DOHH2 (cell line): ENCODE results near the gene OR10A5.

Source experiments
- H3F3A ChIP-seq: fragments of 200-600 bp; sonication (generic), shearing (Covaris generic); 2 replicates; pipeline ENCODE4 v1.6.0; 2016; ENCODE audit warnings: antibody characterized with exemption, mild to moderate bottlenecking; ENCODE audit not compliant: control insufficient read depth, insufficient read depth
- H3K27ac ChIP-seq: fragments of 200-600 bp; sonication (generic); 2 replicates; pipeline ENCODE4 v1.5.1; 2014; ENCODE audit warnings: low read depth, mild to moderate bottlenecking, low read length, moderate library complexity
- H3K27me3 ChIP-seq: fragments of 200-600 bp; sonication (generic); 2 replicates; pipeline ENCODE4 v1.6.1; 2014; ENCODE audit warnings: mild to moderate bottlenecking, low read length, mixed read lengths; ENCODE audit not compliant: control insufficient read depth
- H3K36me3 ChIP-seq: fragments of 200-600 bp; sonication (generic); 2 replicates; pipeline ENCODE4 v1.6.1; 2014; ENCODE audit warnings: mild to moderate bottlenecking, low read length, moderate library complexity, mixed read lengths; ENCODE audit not compliant: control insufficient read depth
- H3K4me1 ChIP-seq: fragments of 200-600 bp; sonication (generic); 2 replicates; pipeline ENCODE4 v1.6.1; 2014; ENCODE audit warnings: mild to moderate bottlenecking, low read length, mixed read lengths; ENCODE audit not compliant: control insufficient read depth
- H3K4me2 ChIP-seq: fragments of 200-600 bp; sonication (generic); 2 replicates; pipeline ENCODE4 v1.6.0; 2014; ENCODE audit warnings: mild to moderate bottlenecking, low read length, moderate library complexity
- H3K4me3 ChIP-seq: fragments of 200-600 bp; sonication (generic); 2 replicates; pipeline ENCODE4 v1.5.1; 2014; ENCODE audit warnings: mild to moderate bottlenecking, low read length, mixed read lengths
- H3K79me2 ChIP-seq: fragments of 200-600 bp; sonication (generic); 2 replicates; pipeline ENCODE4 v1.6.1; 2014; ENCODE audit warnings: mild to moderate bottlenecking, low read length, mixed read lengths; ENCODE audit not compliant: control insufficient read depth
- H3K9me2 ChIP-seq: fragments of 200-600 bp; sonication (generic); replicated peaks from 2 replicates; pipeline ENCODE4 v1.6.1; 2014; ENCODE audit warnings: mild to moderate bottlenecking, low read length, mixed read lengths; ENCODE audit not compliant: control insufficient read depth
- H3K9me3 ChIP-seq: fragments of 200-600 bp; sonication (generic); 2 replicates; pipeline ENCODE4 v1.6.1; 2014; ENCODE audit warnings: antibody characterized with exemption, low read length, mixed read lengths; ENCODE audit not compliant: control insufficient read depth, insufficient read depth
- H4K20me1 ChIP-seq: fragments of 200-600 bp; sonication (generic); 2 replicates; pipeline ENCODE4 v1.6.0; 2014; ENCODE audit warnings: low read depth, mild to moderate bottlenecking, antibody characterized with exemption, low read length, moderate library complexity; ENCODE audit not compliant: control insufficient read depth, insufficient read depth
- EZH2phosphoT487 ChIP-seq: fragments of 200-600 bp; sonication (generic); IDR thresholded peaks from 2 replicates; pipeline ENCODE4 v1.6.1; 2017; ENCODE audit warnings: borderline replicate concordance, mild to moderate bottlenecking, antibody characterized with exemption, low read length, moderate library complexity, mixed read lengths
- TF ChIP-seq, protein P1 (sequence below): fragments of 200-600 bp; sonication (generic); IDR thresholded peaks from one replicate; pipeline ENCODE4 v1.5.1; 2014; ENCODE audit warnings: antibody characterized with exemption, mild to moderate bottlenecking, low read depth, low read length; ENCODE audit not compliant: poor library complexity, severe bottlenecking

The OR10A5 gene

DNA sequence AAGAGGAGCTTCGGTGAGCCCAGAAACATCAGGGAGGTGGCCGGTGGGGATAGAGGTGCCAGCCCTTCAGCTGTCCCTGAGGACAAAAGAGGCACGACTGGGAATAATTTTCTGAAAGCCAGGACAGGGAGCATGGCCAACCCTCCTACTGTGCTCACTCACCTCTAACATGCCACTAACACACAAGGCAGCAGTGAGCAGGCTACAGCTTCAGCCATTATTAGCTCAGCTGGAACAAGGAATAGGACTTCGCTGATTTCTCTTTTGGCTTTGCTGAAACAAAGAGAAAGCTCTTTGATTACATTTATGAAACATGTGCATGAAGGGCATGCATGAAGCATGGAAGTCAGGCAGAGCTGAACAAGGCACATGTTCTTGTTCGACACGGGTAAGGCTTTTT, 12.1 kb upstream of the OR10A5 start:
- Histone ChIP-seq H3K4me3 (no peak overlapping the region), H3K36me3 (no peaks in the 10 kb centered on the region), H4K20me1 (no peaks in the 10 kb centered on the region), H3K4me2 (no peak overlapping the region), H3K9me2 (no peaks in the 10 kb centered on the region), H3K27me3 (no peaks in the 10 kb centered on the region), H3F3A (no peaks in the 10 kb centered on the region), H3K27ac (no peak overlapping the region), H3K79me2 (no peaks in the 10 kb centered on the region), H3K4me1 (peaks cover 15% of the 10 kb centered on the region), H3K9me3 (no peaks in the 10 kb centered on the region)
- TF ChIP-seq EZH2phosphoT487: no peak
- TF ChIP-seq, protein P1, sequence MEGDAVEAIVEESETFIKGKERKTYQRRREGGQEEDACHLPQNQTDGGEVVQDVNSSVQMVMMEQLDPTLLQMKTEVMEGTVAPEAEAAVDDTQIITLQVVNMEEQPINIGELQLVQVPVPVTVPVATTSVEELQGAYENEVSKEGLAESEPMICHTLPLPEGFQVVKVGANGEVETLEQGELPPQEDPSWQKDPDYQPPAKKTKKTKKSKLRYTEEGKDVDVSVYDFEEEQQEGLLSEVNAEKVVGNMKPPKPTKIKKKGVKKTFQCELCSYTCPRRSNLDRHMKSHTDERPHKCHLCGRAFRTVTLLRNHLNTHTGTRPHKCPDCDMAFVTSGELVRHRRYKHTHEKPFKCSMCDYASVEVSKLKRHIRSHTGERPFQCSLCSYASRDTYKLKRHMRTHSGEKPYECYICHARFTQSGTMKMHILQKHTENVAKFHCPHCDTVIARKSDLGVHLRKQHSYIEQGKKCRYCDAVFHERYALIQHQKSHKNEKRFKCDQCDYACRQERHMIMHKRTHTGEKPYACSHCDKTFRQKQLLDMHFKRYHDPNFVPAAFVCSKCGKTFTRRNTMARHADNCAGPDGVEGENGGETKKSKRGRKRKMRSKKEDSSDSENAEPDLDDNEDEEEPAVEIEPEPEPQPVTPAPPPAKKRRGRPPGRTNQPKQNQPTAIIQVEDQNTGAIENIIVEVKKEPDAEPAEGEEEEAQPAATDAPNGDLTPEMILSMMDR: no peak

DNA sequence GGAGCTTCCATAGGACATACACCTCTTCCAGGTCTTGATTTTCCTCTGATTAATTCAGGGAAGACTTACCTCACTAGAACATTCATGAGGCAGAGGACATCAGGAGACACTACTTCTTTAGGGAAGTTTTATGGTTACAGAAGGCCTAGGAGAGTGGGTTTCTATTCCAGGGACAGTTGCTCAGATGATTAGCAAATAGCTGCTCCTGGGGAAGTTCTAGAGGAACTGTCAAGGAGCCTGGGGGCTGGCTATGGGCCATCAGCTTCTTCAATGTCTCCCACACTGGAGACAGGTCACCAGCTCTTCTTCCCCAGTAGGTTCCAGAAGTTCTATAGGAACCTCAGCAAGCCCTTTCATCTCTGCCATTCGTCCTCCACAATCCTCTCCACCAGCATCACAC, 11.5 kb upstream of the OR10A5 start:
- TF ChIP-seq, protein P1: no peak
- TF ChIP-seq EZH2phosphoT487: no peak
- H3K79me2 ChIP-seq: no peaks in the 10 kb centered on the region
- H3K4me3 ChIP-seq: no peak overlapping the region
- H3K27ac ChIP-seq: no peak overlapping the region
- no peak overlapping the region for H3K4me2 ChIP-seq
- peaks cover 15% of the 10 kb centered on the region for H3K4me1 ChIP-seq
- no peaks in the 10 kb centered on the region for H3K36me3 ChIP-seq
- no peaks in the 10 kb centered on the region for H3K9me3 ChIP-seq
- H3K27me3 ChIP-seq: no peaks in the 10 kb centered on the region
- H3F3A ChIP-seq: no peaks in the 10 kb centered on the region
- H4K20me1 ChIP-seq: no peaks in the 10 kb centered on the region
- no peaks in the 10 kb centered on the region for H3K9me2 ChIP-seq

DNA sequence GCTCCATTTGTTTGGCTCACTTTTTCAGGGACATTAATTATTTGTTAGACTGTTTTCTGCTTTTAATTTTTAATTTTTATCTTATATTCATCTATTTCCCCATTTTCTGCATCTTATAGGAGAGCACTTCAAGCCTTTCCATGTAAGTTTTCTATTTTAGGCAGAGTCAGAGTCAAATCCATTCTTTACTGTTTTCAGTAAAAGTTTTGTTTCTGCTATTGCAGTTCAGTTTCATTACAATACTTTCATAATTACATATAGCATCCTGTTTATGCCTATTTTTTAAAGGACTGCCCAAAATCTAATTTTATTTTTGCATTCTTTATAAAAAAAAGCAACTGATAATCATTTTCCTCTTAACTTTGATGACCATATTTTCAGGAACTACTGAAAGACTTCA, 3.8 kb upstream of the OR10A5 start:
- H3K4me3 ChIP-seq: no peak overlapping the region
- H3K27ac ChIP-seq: no peak overlapping the region
- no peaks in the 10 kb centered on the region for H3F3A ChIP-seq
- no peak for TF ChIP-seq EZH2phosphoT487
- TF ChIP-seq, protein P1: no peak
- no peaks in the 10 kb centered on the region for H3K9me3 ChIP-seq
- no peaks in the 10 kb centered on the region for H3K27me3 ChIP-seq
- no peaks in the 10 kb centered on the region for H3K36me3 ChIP-seq
- H4K20me1 ChIP-seq: no peaks in the 10 kb centered on the region
- H3K4me1 ChIP-seq: no peaks in the 10 kb centered on the region
- H3K9me2 ChIP-seq: no peaks in the 10 kb centered on the region
- H3K79me2 ChIP-seq: no peaks in the 10 kb centered on the region
- no peak overlapping the region for H3K4me2 ChIP-seq

DNA sequence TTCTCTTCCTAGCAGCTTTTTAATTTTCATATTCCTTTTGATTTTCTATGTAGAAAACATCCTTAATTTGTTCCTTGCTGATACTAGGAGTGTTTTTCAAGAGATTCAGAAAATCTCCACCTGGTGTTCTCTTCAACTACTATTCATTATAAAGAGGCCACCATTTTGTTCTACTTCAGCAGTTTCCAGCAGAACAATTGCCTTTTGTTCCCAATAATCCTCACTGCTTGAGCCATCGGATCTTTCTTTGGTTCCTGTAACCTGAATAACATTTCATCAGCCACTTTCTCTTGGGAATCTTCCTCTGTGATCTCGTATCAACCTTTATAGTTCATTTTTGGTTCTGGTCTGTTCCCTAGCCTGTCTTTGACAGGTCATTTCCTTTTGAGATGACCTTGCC, 1.8 kb upstream of the OR10A5 start:
- H3K9me3 ChIP-seq: no peaks in the 10 kb centered on the region
- no peaks in the 10 kb centered on the region for H3F3A ChIP-seq
- H3K4me2 ChIP-seq: no peak overlapping the region
- H4K20me1 ChIP-seq: no peaks in the 10 kb centered on the region
- H3K4me1 ChIP-seq: no peaks in the 10 kb centered on the region
- H3K79me2 ChIP-seq: no peaks in the 10 kb centered on the region
- TF ChIP-seq, protein P1: no peak
- no peak for TF ChIP-seq EZH2phosphoT487
- H3K27me3 ChIP-seq: no peaks in the 10 kb centered on the region
- H3K27ac ChIP-seq: no peak overlapping the region
- H3K9me2 ChIP-seq: no peaks in the 10 kb centered on the region
- H3K36me3 ChIP-seq: no peaks in the 10 kb centered on the region
- H3K4me3 ChIP-seq: no peak overlapping the region
